DOHH2 (cell line): ENCODE data around the gene OTOL1.

Source experiments
- CTCF ChIP-seq: fragments of 200-600 bp; sonication (generic); IDR thresholded peaks from one replicate; pipeline ENCODE4 v1.5.1; 2014; ENCODE audit warnings: antibody characterized with exemption, mild to moderate bottlenecking, low read depth, low read length; ENCODE audit not compliant: poor library complexity, severe bottlenecking
- EZH2phosphoT487 ChIP-seq: fragments of 200-600 bp; sonication (generic); IDR thresholded peaks from 2 replicates; pipeline ENCODE4 v1.6.1; 2017; ENCODE audit warnings: borderline replicate concordance, mild to moderate bottlenecking, antibody characterized with exemption, low read length, moderate library complexity, mixed read lengths

DNA sequence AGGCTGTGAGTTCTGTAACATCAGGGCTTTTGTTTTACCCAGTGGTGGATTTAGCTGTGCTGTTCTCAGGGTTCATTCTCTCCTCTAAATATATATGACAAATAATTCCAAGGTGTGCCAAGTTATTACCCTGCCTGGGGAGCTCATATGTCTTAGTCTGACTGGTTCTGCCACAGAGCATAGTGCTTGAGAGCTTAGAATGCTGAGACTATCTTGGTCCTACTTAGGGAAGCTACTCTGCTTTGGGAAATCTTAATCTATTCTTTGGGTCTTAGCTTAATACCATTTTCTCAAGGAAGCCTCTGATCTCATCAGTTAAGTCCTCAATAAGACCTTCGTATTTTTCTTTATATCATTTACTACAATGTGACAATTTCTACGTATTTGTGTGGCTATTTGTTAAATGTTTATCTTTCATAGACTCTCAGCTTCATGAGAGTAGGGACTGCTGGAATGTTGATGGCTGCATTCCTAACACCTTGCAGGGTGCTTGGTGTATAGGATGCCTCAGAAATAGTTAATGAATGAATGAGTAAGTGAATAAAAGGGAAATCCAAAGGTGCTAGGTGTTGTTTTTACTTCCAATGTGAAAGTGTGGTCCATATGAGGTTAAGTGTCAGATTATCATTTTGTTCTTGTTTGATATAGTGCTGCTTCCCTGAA is 1.8 kb downstream of the OTOL1 start:
- no peak for TF ChIP-seq CTCF
- no peak for TF ChIP-seq EZH2phosphoT487
